ENCODE results near the gene OSBPL3. TPM values are rescaled to one million over a fixed set of nuclear protein-coding genes. Genes with fewer than 3 reads are reported as not detected.
A peak's percentile ranks its signal among the peaks of the same experiment; 100 is the strongest.

The OSBPL3 gene
- total RNA-seq, 1 experiment from 2014 or later = 11.3 TPM

DNA sequence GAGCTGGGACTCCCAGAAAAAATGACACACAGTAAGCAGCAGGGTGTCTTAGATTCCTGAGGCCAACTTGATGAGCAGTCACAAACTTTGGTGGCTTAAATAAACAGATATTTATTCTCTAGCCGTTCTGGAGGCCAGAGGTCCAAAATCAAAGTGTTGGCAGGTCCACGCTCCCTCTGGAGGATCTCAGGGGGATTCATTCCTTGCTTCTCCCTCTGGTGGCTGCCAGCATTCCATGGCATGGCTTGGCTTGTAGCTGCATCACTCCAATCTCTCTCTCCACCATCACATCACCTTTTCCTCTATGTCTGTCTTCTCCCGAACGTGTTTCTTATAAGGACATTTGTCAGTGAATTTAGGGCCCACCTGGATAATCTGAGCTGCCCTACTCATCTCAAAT, 98.4 kb downstream of the OSBPL3 start:
- no peaks in the 10 kb centered on the region for H3K27me3 ChIP-seq (replicated peaks)
- DNase-seq (ENCODE audit: low read depth in 1 of 2, low spot score in 2 of 2) = peak; percentile 23 to 48
- peaks cover 20% of the 10 kb centered on the region for H3K4me1 ChIP-seq (replicated peaks)
- no peak overlapping the region for H3K27ac ChIP-seq
- no peak overlapping the region for H3K4me3 ChIP-seq
- no peaks in the 10 kb centered on the region for H3K36me3 ChIP-seq
- no peaks in the 10 kb centered on the region for H3K9me3 ChIP-seq (replicated peaks)

DNA sequence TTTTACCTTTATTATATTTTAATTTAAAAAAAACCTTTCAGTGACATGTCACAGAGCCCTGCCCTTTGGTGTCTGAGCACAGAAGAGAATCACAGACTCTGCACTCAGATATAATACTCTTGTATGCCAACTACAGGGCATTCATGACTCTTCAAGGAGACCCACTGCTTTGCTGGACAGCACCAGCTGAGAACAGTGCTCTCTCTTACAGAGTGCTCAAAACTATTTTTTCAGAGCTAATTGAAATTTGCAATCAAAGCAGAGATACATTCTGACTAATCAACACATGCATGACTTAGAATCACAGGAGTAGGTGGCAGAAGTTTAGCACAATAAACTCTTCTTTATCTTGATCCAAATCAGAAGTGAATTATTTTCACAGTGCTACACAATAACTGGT, 99.1 kb downstream of the OSBPL3 start:
- H3K27me3 ChIP-seq (replicated peaks) = no peaks in the 10 kb centered on the region

DNA sequence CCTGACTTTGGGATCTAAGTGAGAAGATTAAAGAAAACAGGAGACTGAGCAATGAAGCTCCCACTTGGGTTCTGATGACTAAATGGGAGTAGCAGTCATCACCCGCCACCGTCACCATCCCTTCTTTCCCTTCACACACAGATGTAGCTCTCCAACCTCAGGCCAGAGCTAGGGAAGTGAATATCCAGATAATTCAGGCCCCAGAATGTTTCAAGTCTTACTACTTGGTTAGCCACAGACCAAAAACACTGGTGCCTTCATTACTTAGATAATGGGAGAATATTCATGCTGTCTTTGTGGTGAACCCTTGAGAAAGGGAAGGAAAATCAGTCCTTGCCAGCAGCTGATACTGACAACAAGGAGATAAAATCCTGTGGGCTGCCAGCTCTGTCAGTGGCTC, 100.7 kb downstream of the OSBPL3 start:
- no peak for DNase-seq (ENCODE audit: low read depth in 1 of 2, low spot score in 2 of 2)
- Histone ChIP-seq H3K36me3 (no peaks in the 10 kb centered on the region), H3K4me3 (no peak overlapping the region), H3K4me1 (replicated peaks) (peaks cover 22% of the 10 kb centered on the region), H3K27me3 (replicated peaks) (no peaks in the 10 kb centered on the region), H3K9me3 (replicated peaks) (no peaks in the 10 kb centered on the region), H3K27ac (no peak overlapping the region)

More for the DNA sequence above, 99.1 kb downstream of the OSBPL3 start:
- Histone ChIP-seq H3K36me3 (no peaks in the 10 kb centered on the region), H3K4me3 (no peak overlapping the region), H3K9me3 (replicated peaks) (no peaks in the 10 kb centered on the region), H3K27ac (no peak overlapping the region), H3K4me1 (replicated peaks) (peaks cover 20% of the 10 kb centered on the region)
- DNase-seq (ENCODE audit: low read depth in 1 of 2, low spot score in 2 of 2) = no peak

DNA sequence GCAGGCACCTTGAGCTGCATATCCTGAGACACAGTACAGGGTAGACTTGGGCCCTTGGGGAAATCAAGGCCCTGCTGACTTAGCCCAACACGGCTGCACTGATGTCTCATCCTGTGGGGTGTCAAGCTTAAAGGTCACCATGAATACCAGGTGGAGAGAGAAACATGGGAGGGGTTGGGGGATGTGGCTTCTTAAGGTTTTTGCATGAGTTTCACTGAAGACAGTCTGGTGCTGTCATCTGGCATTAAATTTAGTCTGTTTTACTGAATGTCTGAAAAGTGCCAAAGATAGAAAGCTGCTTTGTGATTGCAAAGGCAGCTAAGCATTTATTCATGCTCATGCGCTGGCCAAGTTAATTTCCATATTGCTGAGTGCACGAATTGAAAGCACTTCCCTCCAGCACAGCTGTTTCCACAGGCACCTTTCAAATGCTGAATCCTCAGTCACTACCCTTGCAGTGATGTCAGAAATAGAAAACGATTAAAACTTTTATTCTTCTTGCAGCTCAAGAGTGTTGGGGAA, 102.1 kb downstream of the OSBPL3 start:
- Histone ChIP-seq H3K36me3 (no peaks in the 10 kb centered on the region), H3K9me3 (replicated peaks) (no peaks in the 10 kb centered on the region), H3K27ac (no peak overlapping the region), H3K4me1 (replicated peaks) (peaks cover 15% of the 10 kb centered on the region), H3K4me3 (no peak overlapping the region), H3K27me3 (replicated peaks) (no peaks in the 10 kb centered on the region)
- no peak for DNase-seq (ENCODE audit: low read depth in 1 of 2, low spot score in 2 of 2)

DNA sequence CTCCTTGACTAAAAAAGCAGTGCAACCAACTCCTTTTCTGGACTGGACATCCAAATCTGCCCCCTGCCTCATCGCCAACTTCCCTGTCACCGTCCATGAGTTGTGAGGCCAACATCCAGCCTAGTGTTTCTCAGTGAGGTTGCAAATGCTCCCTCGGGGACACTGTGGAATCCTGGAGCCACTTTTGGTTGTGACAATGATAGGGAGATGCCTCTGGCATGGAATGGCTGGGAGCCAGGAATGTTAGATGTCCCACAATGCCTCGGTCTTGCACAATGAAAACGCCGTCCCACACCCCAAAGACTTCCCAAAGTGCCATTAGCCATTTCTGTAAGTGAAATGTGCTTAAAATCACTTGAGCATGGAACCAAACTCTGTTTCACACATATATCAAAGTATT, 105.2 kb downstream of the OSBPL3 start:
- Histone ChIP-seq H3K27ac (no peak overlapping the region), H3K4me3 (no peak overlapping the region), H3K27me3 (replicated peaks) (no peaks in the 10 kb centered on the region), H3K36me3 (no peaks in the 10 kb centered on the region), H3K4me1 (replicated peaks) (peaks cover 24% of the 10 kb centered on the region), H3K9me3 (replicated peaks) (no peaks in the 10 kb centered on the region)
- DNase-seq (ENCODE audit: low read depth in 1 of 2, low spot score in 2 of 2) = no peak

DNA sequence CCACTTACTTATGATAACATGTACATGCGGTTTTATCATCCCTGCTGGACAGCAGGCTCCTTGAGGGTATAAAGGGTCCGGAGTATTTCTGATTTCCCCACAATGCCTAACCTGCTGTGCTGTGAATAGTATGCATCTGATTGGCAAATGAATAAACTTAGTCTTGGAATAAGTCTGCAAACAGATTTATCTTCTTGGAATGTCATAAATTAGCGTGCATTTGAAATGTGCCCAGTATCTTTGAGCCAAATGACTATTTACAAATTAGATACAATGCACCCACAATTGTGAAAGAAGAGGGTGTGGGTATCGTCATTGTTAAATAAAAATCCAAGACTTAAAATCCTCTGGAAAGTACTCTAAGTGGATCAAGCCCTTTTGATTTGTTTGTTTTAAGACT, 106.0 kb downstream of the OSBPL3 start:
- DNase-seq (ENCODE audit: low read depth in 1 of 2, low spot score in 2 of 2) = no peak
- Histone ChIP-seq H3K4me1 (replicated peaks) (peaks cover 31% of the 10 kb centered on the region), H3K4me3 (no peak overlapping the region), H3K27me3 (replicated peaks) (no peaks in the 10 kb centered on the region), H3K27ac (no peak overlapping the region), H3K9me3 (replicated peaks) (no peaks in the 10 kb centered on the region), H3K36me3 (no peaks in the 10 kb centered on the region)

DNA sequence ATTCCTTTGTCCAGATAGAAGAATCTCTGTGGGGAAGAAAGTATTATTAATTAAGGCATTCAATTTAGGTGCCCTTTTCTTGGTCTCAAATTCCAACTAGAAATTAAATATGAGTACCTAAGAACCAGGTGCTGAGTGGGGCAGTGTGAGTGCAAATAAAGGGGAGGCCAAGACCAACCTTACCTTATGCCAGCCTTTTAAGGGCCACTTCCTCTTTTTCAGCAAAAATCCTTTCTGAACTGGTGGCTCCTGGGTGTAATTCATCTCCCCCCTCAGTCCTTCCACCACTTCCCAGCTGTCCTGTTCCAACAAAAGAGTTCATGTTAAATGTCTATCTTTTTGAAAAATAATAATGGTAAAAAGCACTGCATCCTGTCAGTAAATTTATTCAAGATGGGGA, 108.2 kb downstream of the OSBPL3 start:
- H3K27ac ChIP-seq = no peak overlapping the region
- DNase-seq (ENCODE audit: low read depth in 1 of 2, low spot score in 2 of 2) = no peak
- no peaks in the 10 kb centered on the region for H3K36me3 ChIP-seq
- no peaks in the 10 kb centered on the region for H3K9me3 ChIP-seq (replicated peaks)
- peaks cover 31% of the 10 kb centered on the region for H3K4me1 ChIP-seq (replicated peaks)
- no peak overlapping the region for H3K4me3 ChIP-seq
- H3K27me3 ChIP-seq (replicated peaks) = no peaks in the 10 kb centered on the region

DNA sequence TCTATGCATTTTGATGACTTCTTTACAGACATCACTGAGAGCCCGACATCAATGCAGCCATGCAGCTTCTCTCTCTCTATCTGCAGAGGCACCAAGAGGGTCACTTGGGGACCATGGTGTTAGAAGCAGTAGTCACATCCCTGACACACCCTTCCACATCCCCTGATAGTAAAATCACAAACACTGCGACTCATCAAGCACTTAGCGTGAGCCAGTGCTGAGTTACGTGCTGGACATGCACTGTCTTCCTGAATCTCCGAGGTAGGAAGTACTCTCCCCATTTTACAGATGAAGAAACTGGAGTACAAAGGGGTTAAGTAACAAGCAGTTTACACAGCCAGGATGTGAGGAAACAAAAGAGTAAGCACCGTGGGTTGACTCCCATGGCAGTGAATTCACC, 109.2 kb downstream of the OSBPL3 start:
- Histone ChIP-seq H3K4me3 (no peak overlapping the region), H3K9me3 (replicated peaks) (no peaks in the 10 kb centered on the region), H3K27me3 (replicated peaks) (no peaks in the 10 kb centered on the region), H3K27ac (no peak overlapping the region), H3K4me1 (replicated peaks) (peaks cover 31% of the 10 kb centered on the region), H3K36me3 (no peaks in the 10 kb centered on the region)
- DNase-seq (ENCODE audit: low read depth in 1 of 2, low spot score in 2 of 2) = no peak

DNA sequence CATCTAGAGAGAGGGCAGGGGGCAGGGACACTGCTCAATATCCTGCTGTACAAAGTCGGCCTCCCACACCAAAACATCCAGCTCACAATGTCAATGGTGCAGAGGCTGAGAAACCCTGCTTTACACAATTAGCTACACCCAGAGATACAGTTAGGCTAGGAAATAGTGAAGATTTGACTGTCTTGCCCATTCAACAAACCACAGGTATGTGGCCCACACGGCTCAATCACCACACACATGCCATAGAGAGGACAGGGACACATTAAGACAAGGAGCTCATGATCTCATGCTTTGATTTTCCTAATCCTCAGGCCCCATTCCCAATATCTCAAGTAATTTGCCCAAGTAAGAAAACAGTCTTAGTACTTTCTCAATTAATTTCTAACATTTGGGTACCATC, 110.4 kb downstream of the OSBPL3 start:
- Histone ChIP-seq H3K4me3 (no peak overlapping the region), H3K27me3 (replicated peaks) (no peaks in the 10 kb centered on the region), H3K9me3 (replicated peaks) (no peaks in the 10 kb centered on the region), H3K4me1 (replicated peaks) (peaks cover 27% of the 10 kb centered on the region), H3K27ac (no peak overlapping the region), H3K36me3 (peaks cover 6% of the 10 kb centered on the region; the same call in 1 of the 2 replicates)
- peak; percentile 64 to 72 for DNase-seq (ENCODE audit: low read depth in 1 of 2, low spot score in 2 of 2)

DNA sequence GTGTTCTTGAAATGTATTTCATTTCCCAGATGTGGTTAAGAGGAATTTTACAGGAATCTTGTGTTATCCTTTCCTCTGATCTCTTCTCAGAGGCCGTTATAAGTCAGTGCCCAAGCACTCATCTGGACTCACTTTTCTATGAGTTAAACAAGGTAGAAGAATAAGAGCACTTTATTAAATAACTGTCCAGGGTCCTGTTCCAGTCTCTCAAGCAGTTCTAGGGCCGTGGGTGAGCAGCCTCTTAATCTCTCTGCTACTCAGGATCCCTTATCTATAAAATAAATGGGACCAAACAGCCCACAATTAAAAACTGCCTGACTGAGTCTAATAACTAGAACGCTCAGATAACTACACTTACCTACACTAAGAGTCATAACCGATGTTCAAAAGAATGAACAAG, 111.2 kb downstream of the OSBPL3 start:
- H3K27ac ChIP-seq = no peak overlapping the region

DNA sequence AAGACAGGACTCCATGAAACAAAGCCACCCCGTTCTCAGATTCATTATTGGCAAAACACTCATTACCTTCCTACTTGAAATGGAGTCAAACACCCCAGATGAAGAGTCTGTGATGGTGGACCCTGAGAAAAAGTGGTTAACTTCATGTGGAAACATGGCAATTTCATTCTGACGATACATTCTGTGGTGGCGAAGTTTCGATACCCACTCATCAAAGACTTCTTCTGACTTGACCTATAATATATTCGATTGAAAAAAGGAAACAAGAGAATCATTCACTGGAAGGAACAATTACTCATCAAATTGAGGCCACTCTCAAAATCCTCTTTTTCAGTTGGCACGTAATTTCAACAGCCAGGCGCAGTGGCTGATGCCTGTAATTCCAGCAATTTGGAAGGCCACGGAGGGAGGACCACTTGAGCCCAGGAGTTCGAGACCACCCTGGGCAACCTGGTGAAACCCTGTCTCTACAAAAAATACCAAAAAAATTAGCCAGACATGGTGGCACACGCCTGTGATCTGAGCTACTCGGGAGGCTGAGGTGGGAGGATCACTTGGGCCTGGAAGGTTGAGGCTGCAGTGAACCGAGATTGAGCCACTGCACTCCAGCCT, 113.9 kb downstream of the OSBPL3 start:
- Histone ChIP-seq H3K4me1 (replicated peaks) (peaks cover 19% of the 10 kb centered on the region), H3K27me3 (replicated peaks) (no peaks in the 10 kb centered on the region), H3K36me3 (peaks cover 10% of the 10 kb centered on the region; the same call in 1 of the 2 replicates), H3K9me3 (replicated peaks) (no peaks in the 10 kb centered on the region), H3K4me3 (no peak overlapping the region), H3K27ac (no peak overlapping the region)
- no peak for DNase-seq (ENCODE audit: low read depth in 1 of 2, low spot score in 2 of 2)

More for the DNA sequence above, 111.2 kb downstream of the OSBPL3 start:
- Histone ChIP-seq H3K27me3 (replicated peaks) (no peaks in the 10 kb centered on the region), H3K9me3 (replicated peaks) (no peaks in the 10 kb centered on the region), H3K4me3 (no peak overlapping the region), H3K36me3 (peaks cover 9% of the 10 kb centered on the region; the same call in 1 of the 2 replicates), H3K4me1 (replicated peaks) (peaks cover 19% of the 10 kb centered on the region)
- DNase-seq (ENCODE audit: low read depth in 1 of 2, low spot score in 2 of 2) = no peak

DNA sequence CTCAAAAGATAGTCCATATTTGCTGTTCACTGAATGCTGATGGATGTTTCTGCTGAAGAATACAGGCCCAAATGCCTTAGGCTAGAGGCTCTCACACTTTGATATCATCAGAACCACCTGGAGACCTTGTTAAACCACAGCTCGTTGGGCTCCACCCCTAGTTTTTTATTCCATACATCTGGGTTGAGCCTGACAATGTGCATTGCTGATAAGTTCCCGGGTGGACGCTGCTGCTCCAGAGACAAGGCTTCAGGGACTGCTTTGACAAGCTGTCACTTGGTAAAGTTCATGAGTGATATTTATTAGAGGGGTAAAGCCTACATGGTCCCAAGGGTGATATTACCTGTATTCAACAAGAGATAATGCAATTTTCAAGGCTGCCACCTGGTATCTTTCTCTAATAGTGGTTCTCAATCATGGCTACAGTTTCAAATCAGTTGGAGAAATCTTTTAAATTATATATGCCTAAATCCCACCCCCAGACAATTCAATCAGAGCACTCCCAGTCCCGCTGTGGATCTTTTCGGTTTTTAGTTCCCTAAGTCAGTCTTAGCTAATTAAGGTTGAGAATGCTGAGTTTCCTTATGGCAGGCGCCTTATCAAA, 115.7 kb downstream of the OSBPL3 start:
- Histone ChIP-seq H3K9me3 (replicated peaks) (no peaks in the 10 kb centered on the region), H3K27ac (no peak overlapping the region), H3K4me3 (no peak overlapping the region), H3K36me3 (peaks cover 10% of the 10 kb centered on the region; the same call in 1 of the 2 replicates), H3K27me3 (replicated peaks) (no peaks in the 10 kb centered on the region), H3K4me1 (replicated peaks) (peaks cover 2% of the 10 kb centered on the region)
- DNase-seq (ENCODE audit: low read depth in 1 of 2, low spot score in 2 of 2) = no peak

DNA sequence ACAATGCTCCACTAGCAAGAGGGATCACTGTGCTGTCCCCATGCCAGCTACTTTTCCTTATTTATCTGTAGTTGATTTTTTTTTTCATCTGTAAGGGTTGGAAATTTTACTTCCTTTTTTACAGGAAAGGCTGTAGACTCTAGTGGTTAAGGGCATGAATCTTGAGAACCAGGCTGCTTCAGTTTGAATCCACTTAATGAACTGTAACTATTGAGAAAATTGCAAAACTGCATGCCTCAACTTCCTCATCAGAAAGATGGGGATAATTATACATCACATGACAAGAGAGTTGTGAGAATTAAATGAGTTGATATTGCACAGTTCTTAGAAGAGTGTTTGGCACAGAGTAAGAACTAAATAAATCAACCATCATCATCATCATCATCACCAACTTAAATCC, 116.4 kb downstream of the OSBPL3 start:
- no peaks in the 10 kb centered on the region for H3K4me1 ChIP-seq (replicated peaks)
- no peak overlapping the region for H3K4me3 ChIP-seq
- H3K27me3 ChIP-seq (replicated peaks) = no peaks in the 10 kb centered on the region
- H3K27ac ChIP-seq = no peak overlapping the region
- peaks cover 10% of the 10 kb centered on the region; the same call in 1 of the 2 replicates for H3K36me3 ChIP-seq
- H3K9me3 ChIP-seq (replicated peaks) = no peaks in the 10 kb centered on the region
- DNase-seq (ENCODE audit: low read depth in 1 of 2, low spot score in 2 of 2) = no peak

DNA sequence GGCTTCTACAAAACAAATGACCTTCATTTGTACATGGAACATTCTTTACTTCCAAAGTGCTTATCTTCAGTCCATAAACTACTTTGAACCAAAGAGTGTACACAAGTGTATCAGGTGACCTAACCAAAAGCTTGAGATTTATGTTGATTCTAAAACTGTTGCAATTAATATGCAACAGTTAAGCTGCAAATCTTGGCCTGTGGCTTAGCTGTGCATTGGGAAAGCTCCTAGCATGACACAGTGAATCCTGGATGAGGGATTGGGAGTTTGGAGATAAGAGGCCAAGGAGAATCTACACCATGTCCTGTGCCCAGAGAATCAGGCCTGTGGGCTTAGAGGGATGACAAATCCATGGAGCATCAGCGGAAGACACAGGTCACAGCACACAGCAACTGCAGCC, 117.5 kb downstream of the OSBPL3 start:
- no peak overlapping the region for H3K27ac ChIP-seq
- DNase-seq (ENCODE audit: low read depth in 1 of 2, low spot score in 2 of 2) = no peak
- H3K9me3 ChIP-seq (replicated peaks) = no peaks in the 10 kb centered on the region
- no peaks in the 10 kb centered on the region for H3K27me3 ChIP-seq (replicated peaks)
- H3K4me1 ChIP-seq (replicated peaks) = no peaks in the 10 kb centered on the region
- H3K4me3 ChIP-seq = no peak overlapping the region
- peaks cover 15% of the 10 kb centered on the region for H3K36me3 ChIP-seq
